ENCODE measurements around the gene DOK6.
A peak's percentile ranks its signal among the peaks of the same experiment; 100 is the strongest.
"Not testable (repeated sequence)": the region's sequence is repeated elsewhere in the genome, so short reads cannot be mapped to it uniquely, and the experiment has no call there.

DOK6 gene

DNA sequence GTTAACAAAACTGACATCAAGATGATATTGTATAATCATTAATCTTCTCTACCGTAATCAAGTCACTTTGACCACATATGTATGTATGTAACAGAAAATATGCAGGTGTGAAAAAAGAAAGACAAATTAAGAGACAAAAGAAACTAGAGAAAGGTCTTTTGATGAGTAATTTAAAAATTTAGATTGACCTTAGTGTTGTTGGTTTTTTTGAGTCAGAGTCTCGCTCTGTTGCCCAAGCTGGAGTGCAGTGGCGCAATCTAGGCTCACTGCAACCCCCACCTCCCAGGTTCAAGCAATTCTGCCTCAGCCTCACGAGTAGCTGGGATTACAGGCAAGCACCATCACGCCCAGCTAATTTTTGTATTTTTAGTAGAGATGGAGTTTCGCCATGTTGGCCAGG lies 464.1 kb downstream of the DOK6 start:
- DNase-seq, result not testable (repeated sequence)

DNA sequence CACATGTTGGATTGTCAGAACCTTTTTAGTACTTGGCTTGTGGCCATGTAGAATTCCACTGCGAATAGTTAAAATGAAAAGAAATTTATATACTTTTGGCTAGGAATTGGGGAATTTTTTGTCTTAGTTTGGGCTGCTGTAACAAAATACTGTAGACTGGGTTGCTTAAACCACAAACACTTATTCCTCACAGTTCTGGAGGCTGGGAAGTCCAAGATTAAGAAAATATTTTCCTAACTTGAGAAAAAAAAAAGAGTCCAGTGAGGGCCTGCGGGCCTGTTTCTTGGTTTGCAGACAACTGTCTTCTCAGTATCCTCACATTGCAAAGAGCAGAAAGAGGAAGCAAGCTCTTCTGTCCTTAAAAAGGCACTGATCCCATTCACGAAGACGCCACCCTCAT lies 465.1 kb downstream of the DOK6 start:
- DNase-seq, result no peak

DNA sequence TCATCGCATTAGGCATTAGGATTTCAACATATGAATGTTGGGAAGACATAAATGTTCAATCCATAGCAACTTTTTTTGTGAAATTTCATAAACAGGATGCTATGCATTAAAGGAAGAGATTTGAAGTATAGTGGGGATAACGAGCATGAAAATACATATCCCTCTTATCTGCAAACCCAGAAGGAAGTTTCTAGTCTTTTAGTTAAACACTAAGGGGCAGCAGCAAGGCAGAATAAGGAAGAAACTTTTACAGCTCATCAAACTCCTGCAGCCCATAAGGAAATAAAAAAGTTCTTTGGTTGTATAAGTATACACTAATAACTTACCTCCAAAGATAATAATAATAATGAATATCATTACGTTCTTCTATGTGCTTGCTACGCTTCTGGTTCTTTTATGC lies 465.5 kb downstream of the DOK6 start:
- DNase-seq, result no peak

DNA sequence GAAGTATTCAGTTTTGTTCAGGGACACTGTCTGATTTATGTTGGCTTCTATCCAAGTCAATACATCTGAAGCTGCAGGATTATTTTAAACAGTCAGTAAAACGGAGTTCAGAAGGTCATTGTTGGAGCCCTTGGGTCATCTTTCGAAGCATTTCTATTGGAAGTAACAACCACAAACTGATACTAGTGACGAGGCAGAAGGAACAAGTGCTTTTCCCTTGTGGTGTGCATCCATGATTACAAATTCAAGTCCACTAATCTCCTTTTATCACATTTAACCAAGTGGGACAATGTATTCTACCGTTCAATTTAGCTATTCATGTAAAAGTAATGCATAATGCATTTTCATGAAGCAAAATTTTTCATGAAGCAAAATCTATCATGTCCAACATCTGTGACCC lies 470.0 kb downstream of the DOK6 start:
- DNase-seq, result no peak

DNA sequence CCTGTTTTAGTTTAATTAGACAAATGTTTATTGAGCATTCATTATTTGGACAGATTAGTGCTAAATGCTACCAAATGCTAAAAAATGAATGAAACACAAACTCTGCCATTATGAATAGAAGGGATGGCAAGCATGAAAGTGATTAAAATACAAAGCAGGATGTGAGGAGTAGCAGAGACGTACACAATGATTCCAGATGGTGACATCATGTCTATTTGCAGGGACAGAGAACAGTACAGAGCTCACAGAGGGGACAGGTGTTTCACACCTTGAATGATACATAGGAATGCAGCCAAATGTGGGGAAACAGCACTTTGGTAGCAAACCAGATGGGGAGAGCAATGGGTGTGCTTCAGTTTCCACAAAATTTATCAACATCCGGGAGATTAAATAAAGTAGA lies 470.7 kb downstream of the DOK6 start:
- no peak for DNase-seq

DNA sequence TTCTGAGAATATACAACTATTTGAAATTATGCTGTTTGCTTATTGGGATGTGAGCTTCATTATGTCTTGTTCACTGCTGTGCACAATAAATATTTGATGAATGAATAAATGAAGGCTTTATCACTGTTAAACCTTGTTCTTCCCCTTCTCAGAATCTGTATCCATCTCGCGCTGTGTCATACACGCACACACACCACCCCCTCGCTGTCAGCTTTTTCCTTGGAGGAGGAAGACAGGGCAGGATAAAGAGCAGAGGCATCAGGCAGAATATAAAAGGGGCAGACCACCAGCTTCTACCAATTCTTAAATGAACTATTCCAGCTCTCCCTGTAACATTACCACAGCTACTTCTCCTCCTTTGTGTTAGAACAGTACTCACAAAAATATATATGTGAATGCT lies 472.0 kb downstream of the DOK6 start:
- DNase-seq, result peak in 25 of 56 donors; percentile 1 to 58 (median 11)

DNA sequence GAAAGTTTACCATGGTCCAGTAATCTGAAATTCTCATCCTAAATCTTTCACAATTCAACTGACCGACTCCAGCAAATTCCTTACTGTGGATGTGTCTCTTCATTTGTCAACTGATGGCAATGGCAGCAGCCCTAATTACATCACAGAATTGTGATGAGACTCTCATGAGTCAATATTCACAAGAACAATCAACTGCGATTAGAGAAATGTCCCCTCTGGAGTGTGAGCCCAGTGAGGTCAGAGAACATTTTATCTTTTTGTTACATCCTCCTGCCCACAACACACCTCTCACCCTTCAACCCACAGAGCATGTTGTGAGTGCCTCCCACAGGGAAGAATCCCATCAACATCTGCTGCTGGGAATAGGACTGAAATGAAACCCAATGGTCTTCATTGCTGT lies 473.4 kb downstream of the DOK6 start:
- DNase-seq, result no peak

DNA sequence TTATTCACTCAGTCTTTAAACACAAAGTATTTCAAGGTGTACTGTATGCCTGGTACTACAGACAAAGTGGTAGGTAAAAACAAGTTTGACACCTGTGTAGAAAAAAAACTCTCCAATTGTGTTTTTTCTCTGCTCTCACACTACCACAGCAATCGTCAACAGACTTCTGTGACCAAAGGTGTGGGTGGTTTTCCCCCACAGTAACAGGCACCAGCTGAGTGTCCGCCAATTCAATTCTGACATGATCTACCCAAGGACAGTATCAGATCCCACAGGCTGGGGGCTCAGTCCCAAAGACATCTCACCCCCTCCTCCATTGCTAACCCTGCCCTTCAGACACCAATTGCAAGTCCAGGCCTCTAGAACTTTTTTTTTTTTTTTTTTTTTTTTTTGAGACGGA lies 475.8 kb downstream of the DOK6 start:
- DNase-seq, result no peak

DNA sequence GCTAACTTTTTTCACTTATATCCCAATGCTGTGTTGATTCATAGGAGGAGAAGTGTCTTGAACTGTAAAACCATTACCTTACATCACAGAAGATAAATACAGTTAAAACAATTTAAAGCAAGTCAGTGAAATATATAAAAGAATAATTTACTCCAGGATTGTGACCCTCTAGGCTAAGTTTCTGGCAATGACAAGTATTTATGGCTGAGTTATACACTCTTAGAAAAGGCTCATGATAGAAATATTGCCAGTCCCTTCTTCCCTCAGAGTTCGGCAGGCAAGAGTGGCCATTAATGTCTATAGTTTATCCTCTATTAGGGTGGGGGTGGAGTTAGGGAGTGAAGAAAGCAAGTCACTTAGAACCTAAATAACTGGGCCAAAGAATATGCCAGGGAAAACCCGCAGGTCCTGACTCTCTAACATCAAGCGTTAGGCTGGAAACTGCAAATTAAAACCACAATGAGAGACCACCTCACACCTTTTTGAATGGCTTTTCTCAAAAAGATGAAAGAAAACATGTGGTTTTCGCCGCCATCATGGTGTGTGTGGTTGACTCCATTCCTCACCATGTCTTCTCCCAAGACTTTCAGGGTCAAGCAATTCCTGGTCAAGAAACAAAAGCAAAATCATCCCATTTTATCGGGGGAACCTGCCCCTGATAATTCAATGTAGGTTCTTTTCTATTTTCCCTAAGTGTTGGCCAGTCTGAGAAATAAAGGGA lies 477.7 kb downstream of the DOK6 start:
- DNase-seq, result no peak

DNA sequence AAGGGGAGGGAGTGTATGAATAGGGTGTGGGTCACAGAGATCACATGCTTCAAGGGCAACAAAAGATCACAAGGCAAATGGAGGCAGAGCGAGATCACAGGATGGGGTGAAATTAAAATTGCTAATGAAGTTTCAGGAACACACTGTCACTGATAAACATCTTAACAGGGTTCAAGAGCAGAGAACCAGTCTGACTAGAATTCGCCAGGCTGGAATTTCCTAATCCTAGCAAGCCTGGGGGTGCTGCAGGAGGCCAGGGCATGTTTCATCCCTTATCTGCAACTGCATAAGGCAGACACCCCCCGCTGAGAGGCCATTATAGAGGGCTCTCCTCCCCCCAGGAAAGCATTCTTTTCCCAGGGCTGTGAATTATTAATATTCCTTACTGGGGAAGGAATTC lies 478.4 kb downstream of the DOK6 start:
- not testable (repeated sequence) for DNase-seq

DNA sequence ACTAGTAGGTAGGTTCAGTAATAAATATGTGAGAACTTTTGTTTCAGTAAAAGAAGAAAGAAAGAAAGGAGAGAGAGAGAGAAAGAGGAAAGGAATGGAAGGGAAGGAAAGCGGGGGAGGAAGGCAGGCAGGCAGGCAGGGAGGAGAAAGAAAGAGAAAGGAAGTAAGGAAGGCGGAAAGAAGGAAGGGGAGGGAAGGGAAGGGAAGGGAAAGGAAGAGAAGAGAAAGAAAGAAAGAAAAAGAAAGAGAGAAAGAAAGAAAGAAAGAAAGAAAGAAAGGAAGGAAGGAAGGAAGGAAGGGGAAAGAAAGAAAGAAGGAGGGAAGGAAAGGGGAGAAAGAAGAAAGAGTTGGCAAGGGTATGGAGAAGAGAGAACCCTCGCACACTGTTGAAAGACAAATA lies 479.4 kb downstream of the DOK6 start:
- no peak for DNase-seq

DNA sequence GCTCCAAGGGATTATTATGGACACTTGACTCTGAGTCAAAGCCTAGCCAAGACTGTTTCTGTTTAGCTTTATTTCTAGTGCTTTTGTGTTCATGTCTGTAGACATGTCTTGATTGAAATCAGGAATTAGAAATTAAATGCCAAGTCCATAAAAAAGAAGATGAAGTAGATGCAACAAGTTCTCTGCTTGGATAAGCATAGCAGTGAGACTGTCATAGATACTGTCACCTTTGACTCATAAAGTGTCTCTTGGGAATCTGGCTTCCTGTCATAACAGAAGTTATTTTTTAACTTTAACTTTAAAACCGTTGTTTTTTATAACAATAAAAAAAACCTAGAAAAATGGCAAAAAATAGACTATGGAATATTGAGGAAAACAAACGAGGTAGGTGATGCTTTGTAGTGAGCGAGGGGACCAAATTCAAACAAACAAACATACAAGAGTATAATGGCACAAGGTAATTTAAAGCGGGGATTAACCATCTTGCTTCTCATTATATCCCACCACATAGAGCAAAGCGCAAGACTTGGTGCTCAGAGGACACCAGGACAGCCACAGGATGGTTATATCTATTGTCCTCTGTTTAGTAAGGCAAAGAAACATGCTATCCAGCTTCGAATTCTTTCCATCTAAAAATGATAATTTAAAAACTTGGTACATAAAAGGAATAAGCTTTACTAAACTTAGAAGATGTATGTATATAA lies 482.4 kb downstream of the DOK6 start:
- no peak for DNase-seq

DNA sequence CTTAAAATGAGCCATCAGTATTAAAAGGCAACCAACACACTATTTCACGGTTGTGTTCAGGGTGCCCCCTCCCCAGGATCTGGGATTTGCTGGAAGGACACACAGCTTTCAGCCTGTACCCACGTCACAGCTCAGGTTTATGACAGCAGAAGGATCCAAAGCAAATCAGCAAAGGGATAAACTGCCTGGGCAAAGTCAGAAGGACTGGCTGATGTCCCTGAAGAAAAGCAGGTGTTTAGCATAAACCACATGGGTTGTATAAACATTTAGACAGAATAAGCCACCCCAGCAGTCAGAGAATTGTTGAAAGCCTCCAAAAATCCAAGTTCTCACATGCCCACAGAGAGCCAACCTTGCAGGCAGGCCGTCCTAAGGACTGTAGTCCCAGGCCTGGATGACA lies 483.1 kb downstream of the DOK6 start:
- no peak for DNase-seq

DNA sequence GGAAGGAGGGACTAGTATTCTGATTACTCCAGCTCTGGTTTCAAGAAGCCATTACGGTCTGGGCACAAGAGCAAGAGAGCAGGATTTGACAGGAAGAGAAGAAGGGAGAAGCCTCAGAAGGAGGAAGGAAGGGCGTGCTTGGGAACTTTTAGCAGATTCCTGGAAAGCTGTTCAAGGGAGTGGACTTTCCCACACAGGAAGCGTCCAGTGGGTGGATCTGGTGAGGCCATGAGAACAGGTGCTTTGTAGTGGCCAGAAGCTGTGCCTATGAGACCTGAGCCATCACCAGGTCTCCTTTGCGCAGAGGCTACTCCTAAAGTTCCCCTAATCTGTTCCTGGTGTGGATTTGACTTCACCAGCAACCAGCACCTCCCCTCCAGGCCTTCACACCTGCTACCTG lies 484.7 kb downstream of the DOK6 start:
- DNase-seq, result no peak

DNA sequence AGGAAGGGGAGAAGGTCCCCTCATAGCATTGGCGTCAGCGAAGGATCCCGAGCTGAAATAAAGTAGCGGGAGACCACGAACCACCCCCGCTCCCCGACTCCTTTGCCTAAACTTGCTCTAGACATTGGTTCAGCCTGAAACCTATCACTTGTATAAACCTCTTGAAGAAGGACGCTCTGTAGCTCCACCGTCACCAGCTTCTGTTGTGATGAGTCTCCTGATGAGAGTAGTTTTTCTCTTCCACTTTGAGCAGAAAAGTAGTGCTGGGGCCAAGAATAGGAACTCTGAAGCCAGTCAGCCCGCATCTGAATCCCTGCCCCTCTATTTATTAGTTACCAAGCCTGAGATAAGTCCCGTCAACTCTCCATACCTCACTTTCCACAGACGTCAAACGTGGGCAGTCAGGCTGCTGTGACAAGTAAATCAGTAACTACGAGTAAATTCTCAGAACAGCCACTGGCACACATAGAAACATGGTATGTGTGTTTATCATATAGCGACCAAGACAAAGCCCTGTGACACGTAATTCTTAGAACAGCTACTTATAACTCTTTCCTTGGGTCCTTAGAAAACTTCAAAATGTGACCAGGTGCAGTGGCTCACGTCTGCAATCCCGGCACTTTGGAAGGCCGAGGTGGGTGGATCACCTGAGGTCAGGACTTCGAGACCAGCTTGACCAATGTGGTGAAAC lies 485.3 kb downstream of the DOK6 start:
- DNase-seq, result no peak

DNA sequence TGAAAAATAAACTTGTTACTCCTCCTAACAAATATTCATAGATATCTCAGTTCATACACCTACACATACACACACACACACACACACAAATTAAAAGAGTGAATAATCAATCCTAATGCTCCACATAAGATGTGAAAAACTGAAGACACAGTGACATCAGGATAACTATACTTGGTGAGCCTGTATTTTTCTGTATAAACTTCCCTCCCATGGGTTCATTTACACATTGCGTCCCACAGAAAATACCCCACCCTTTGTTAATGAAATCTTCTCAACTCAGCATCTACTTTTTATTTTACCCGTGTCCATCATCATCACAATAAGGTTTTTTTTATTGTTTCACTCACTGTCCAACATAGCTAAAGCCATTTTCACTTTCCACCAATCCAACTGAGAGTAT lies 486.6 kb downstream of the DOK6 start:
- DNase-seq, result no peak

DNA sequence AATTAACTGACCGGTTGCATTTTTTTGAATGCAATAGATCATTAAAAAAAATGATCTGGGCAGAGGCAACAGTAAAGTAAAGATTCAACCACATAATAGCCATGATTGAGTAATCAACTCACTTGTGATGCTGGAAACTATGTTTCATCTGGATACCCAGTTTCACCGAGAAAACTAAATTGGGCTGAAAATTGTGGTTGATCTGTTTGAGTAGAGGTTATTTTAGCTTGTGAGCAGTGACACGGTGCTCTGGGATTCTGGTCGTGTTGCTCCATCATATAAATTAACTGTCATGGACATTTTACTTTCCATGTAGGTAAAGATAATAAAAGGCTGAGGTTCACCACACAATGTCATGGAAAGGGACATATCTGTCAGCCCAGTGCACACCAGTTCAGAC lies 488.3 kb downstream of the DOK6 start:
- DNase-seq, result no peak

DNA sequence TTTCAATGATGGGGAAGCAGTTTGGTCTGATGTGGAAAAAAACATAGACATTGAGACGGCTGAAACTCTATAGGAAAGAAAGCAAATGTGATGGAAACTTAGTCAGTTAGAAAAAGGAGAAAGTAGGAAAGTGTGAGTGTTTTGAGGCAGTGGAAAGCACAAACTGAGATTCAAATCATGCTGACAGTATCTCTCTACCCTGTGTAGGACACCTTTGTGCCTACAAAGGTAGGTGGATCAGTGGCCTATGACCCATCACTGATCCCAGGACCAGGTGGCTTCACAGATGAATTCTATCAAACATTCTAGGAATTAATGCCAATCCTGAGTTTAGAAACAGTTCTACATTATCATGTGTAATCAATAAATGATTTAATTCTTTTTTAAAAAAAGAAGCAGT lies 489.9 kb downstream of the DOK6 start:
- DNase-seq, result no peak

DNA sequence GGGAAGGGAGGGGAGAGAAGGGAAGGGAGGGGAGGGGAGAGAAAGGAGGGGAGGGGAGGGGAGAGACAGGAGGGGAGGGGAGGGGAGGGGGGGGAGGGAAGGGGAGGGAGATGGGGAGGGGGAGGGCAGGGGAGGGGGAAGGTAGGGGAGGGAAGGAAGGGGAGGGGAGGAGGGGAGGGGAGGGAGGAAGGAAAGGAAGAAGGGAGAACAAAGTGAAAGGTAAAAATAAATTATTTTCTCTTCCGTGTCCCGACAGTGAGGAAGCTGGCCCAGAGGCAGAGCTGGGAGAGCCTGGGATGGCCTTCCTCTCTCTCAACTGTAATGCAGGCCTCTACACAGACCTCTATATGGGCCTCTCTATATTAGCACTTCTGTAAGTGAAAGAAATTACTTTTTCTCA lies 493.8 kb downstream of the DOK6 start:
- DNase-seq, result no peak

DNA sequence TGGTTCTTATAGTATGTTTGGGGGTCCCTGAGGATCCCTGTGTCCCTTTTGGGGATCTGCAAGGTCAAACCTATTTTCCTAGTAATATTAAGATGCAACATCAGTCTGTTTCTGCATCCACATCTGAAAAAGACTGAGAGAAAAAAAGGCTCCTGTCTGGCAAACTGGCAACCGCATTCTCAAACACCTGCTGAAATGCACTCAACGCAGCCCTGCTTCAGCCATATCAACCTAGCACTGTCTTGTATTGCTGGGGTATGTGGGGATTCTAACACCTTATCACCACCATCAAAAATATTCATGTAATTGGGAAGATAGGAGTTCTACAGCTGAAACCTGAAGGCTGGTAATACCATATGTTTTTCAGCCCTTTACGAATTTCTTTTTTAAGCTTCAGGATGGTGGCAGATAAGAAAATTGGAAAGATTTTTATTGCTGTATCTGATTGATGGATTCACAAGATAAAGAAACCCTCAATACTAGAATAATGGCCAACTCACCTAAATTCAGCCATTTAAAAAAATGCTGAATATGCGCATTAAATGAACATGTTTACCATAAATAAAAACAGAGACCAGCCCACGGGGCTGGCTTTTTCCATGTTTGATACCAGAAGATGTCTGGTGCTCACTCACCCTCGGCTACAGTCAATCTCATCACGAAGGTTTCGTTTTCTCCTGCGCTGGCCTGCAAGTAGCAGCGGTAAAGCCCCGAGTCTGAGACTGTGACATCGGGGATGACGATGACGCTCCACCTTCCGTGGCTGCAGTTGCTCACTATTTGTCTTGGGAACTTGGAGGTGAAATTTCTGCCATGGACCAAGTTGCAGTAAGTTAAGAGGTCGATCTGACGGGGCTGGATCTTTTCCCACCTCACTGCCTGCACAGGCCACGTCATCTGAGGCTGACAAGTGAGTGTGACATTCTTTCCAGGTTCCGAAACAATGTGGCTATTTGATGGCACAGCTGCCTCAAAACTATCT lies 494.7 kb downstream of the DOK6 start:
- no peak for DNase-seq

DNA sequence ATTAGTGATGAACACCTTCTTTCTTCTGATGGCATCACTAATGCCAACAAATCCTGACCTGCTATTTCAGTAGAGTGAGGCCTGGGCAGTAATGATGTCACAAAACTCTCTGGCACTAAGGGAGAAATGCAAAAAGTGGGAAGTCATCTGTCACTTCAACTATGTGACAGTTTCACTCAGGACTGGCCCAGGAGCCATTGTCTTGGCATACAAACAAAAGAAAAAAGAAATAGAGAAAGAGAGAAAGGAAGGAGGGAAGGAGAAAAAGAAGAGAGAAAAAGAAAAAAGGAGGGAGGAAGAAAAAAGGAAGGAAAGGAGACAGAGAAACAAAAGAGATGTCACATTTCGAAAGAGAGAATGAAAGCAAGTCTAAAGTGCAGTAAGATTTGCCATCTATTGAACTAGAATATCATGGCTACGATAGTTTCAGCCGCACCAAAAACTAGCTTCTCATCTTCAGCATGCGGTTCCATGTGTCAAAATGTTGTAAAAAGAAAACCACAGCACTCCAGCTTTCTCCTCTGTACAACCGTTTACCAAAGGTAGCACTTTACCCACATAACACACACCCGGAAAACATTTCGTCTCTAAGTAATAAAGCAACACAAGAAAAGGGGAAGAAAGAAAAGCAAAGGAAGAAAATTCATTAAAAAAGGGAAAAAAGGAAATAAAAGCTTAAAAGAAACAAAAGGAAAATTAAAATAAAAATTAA lies 496.9 kb downstream of the DOK6 start:
- DNase-seq, result no peak
